ENCODE results near the gene C11orf24. TPM values are rescaled to one million over a fixed set of nuclear protein-coding genes. Genes with fewer than 3 reads are reported as not detected.

The C11orf24 gene
- total and polyA plus RNA-seq, 10 of the 15 experiments (the other 5 are each of a cell fraction or from before 2014, with no cell fraction given): 4.3 to 104 (median 41.4) TPM

DNA sequence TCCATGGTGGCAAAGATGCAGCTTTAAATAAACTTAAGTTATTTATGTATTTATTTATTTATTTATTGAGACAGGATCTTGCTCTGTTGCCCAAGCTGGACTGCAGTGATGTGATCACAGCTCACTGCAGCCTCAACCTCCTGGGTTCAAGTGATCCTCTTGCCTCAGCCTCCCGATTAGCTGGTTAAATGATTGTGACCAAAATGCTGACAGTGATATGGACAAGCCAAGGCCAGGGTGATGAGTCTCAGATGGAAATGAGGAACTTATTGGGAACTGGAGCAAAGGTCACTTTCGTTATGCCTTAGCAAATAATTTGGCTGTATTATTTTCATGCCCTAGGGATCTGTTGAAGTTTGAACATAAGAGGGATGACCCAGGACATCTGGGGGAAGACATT, 31.3 kb upstream of the C11orf24 start:
- H2AFZ ChIP-seq (ENCODE audit: control insufficient read depth, low read depth, low read length): no peak overlapping the region
- H3K27ac ChIP-seq (ENCODE audit: control insufficient read depth, insufficient read depth): no peak overlapping the region
- no peak overlapping the region for H3K4me2 ChIP-seq (ENCODE audit: control insufficient read depth, insufficient read depth)
- H3K9ac ChIP-seq (ENCODE audit: control insufficient read depth, insufficient read depth, low read length): no peak overlapping the region
- ChIA-PET CTCF (interaction anchor here (0.8 to 12.0 kb wide), 3 partner anchors 11 to 78 kb away, joined by 3 to 365 read pairs (median 3); no protein-coding TSS in a partner anchor), RAD21 (ENCODE audit: unreplicated experiment) (interaction anchor here (1.2 to 1.6 kb wide), 3 partner anchors 37 to 45 kb away, joined by 3 to 4 read pairs (median 4); no protein-coding TSS in a partner anchor), SMC1A (ENCODE audit: uncharacterized antibody, unreplicated experiment) (interaction anchor here (1.2 to 1.6 kb wide), 5 partner anchors 33 to 77 kb away, joined by 3 to 4 read pairs (median 4); no protein-coding TSS in a partner anchor), POLR2A (no interaction called here)
- intact Hi-C loops (cut with micrococcal nuclease; ENCODE audit: unreplicated experiment): no loop called here
- H3K4me1 ChIP-seq (ENCODE audit: control insufficient read depth, insufficient read depth, low read length): no peaks in the 10 kb centered on the region; the same call in 1 of the 2 replicates
- no TSS peak for BruUV-seq (replicated peaks)
- H3K4me3 ChIP-seq: no peak overlapping the region
- FAIRE-seq: no peak
- H3K9me3 ChIP-seq (replicated peaks; ENCODE audit: control insufficient read depth, insufficient read depth, low read length): peaks cover 3% of the 10 kb centered on the region; the same call in 1 of the 3 replicates
- DNase-seq (ENCODE audit: low read depth, low spot score): no peak
- in situ Hi-C loops (cut with MboI): no loop called here
- WGBS (ENCODE audit: insufficient coverage, insufficient replicate concordance, low lambda C conversion rate, missing lambda C conversion rate): 58% methylated on average over 2 of the region's 2 CpGs
- TF ChIP-seq, protein P1, sequence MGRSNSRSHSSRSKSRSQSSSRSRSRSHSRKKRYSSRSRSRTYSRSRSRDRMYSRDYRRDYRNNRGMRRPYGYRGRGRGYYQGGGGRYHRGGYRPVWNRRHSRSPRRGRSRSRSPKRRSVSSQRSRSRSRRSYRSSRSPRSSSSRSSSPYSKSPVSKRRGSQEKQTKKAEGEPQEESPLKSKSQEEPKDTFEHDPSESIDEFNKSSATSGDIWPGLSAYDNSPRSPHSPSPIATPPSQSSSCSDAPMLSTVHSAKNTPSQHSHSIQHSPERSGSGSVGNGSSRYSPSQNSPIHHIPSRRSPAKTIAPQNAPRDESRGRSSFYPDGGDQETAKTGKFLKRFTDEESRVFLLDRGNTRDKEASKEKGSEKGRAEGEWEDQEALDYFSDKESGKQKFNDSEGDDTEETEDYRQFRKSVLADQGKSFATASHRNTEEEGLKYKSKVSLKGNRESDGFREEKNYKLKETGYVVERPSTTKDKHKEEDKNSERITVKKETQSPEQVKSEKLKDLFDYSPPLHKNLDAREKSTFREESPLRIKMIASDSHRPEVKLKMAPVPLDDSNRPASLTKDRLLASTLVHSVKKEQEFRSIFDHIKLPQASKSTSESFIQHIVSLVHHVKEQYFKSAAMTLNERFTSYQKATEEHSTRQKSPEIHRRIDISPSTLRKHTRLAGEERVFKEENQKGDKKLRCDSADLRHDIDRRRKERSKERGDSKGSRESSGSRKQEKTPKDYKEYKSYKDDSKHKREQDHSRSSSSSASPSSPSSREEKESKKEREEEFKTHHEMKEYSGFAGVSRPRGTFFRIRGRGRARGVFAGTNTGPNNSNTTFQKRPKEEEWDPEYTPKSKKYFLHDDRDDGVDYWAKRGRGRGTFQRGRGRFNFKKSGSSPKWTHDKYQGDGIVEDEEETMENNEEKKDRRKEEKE (IDR thresholded peaks at IDR 0.05): no peak
- TF ChIP-seq IKZF1 (conservative IDR thresholded peaks at IDR 0.05) (peak; percentile 26; the same call in 1 of the 2 replicates), MEF2A (IDR thresholded peaks at IDR 0.05; ENCODE audit: insufficient read depth, low read depth, low read length) (no peak), POLR2AphosphoS2 (IDR thresholded peaks at IDR 0.05; ENCODE audit: low read depth, low read length) (no peak), KLF5 (IDR thresholded peaks at IDR 0.05; ENCODE audit: partially characterized antibody) (no peak), ZNF24 (IDR thresholded peaks at IDR 0.05) (no peak), FOS (IDR thresholded peaks at IDR 0.05; ENCODE audit: borderline replicate concordance, extremely low read depth, insufficient read length) (no peak), NR2F1 (conservative IDR thresholded peaks at IDR 0.05) (peak; percentile 72), ZNF274 (IDR thresholded peaks at IDR 0.05; ENCODE audit: insufficient read depth, insufficient read length) (no peak), PML (IDR thresholded peaks at IDR 0.05; ENCODE audit: low read length) (no peak), CBX3 (IDR thresholded peaks at IDR 0.05; ENCODE audit: borderline replicate concordance, low read depth) (no peak)
- TF ChIP-seq, protein P2, sequence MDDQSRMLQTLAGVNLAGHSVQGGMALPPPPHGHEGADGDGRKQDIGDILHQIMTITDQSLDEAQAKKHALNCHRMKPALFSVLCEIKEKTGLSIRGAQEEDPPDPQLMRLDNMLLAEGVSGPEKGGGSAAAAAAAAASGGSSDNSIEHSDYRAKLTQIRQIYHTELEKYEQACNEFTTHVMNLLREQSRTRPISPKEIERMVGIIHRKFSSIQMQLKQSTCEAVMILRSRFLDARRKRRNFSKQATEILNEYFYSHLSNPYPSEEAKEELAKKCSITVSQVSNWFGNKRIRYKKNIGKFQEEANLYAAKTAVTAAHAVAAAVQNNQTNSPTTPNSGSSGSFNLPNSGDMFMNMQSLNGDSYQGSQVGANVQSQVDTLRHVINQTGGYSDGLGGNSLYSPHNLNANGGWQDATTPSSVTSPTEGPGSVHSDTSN (IDR thresholded peaks at IDR 0.05; ENCODE audit: insufficient replicate concordance, low read depth, low read length): no peak
- TF ChIP-seq, protein P3, sequence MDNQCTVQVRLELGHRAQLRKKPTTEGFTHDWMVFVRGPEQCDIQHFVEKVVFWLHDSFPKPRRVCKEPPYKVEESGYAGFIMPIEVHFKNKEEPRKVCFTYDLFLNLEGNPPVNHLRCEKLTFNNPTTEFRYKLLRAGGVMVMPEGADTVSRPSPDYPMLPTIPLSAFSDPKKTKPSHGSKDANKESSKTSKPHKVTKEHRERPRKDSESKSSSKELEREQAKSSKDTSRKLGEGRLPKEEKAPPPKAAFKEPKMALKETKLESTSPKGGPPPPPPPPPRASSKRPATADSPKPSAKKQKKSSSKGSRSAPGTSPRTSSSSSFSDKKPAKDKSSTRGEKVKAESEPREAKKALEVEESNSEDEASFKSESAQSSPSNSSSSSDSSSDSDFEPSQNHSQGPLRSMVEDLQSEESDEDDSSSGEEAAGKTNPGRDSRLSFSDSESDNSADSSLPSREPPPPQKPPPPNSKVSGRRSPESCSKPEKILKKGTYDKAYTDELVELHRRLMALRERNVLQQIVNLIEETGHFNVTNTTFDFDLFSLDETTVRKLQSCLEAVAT (IDR thresholded peaks at IDR 0.05): no peak
- no peaks in the 10 kb centered on the region for H3K79me2 ChIP-seq (ENCODE audit: control insufficient read depth, insufficient read depth, low read length)
- no peaks in the 10 kb centered on the region; a peak in 1 of 4 replicates for H3K36me3 ChIP-seq (ENCODE audit: control insufficient read depth in 2 of 2, insufficient read depth in 2 of 2, low read length in 1 of 2)
- no peaks in the 10 kb centered on the region for H4K20me1 ChIP-seq (ENCODE audit: control insufficient read depth, insufficient read depth)
- ATAC-seq: no peak
- H3K27me3 ChIP-seq (replicated peaks in 1 of 2; ENCODE audit: control insufficient read depth in 2 of 2, insufficient read depth in 2 of 2, low read length in 1 of 2): no peaks in the 10 kb centered on the region
